SK-N-MC (cell line): ENCODE measurements around the gene TNFRSF8.

Experiments used
- EZH2 ChIP-seq: fragments of 200-600 bp; sonication (generic); IDR thresholded peaks from one replicate; pipeline ENCODE4 v1.6.1; 2017; ENCODE audit warnings: antibody characterized with exemption
- FOXP2 ChIP-seq: optimal IDR thresholded peaks from 2 replicates; pipeline ENCODE3; 2011; ENCODE audit warnings: mild to moderate bottlenecking, moderate library complexity; ENCODE audit not compliant: insufficient read depth; ENCODE audit errors: extremely low read length, control extremely low read depth

- TF ChIP-seq EZH2: no peak
- TF ChIP-seq FOXP2: no peak
Observed at GRCh38 chr1:12129624-12130023, 66.5 kb downstream of the TNFRSF8 start.
